Measurements from ENCODE around the gene CNRIP1. TPM values are rescaled to one million over a fixed set of nuclear protein-coding genes. Genes with fewer than 3 reads are reported as not detected.

CNRIP1 gene
- total RNA-seq, 1 experiment from 2014 or later, result not detected

- no peak for TF ChIP-seq TCF7L2 (IDR thresholded peaks at IDR 0.05; ENCODE audit: borderline replicate concordance, extremely low read depth, insufficient read depth, insufficient read length)
- no peak for TF ChIP-seq ZFX (IDR thresholded peaks at IDR 0.05)
These were observed 5.3 kb upstream of the CNRIP1 start (continued) for GRCh38 chr2:68325056-68325455.

DNA sequence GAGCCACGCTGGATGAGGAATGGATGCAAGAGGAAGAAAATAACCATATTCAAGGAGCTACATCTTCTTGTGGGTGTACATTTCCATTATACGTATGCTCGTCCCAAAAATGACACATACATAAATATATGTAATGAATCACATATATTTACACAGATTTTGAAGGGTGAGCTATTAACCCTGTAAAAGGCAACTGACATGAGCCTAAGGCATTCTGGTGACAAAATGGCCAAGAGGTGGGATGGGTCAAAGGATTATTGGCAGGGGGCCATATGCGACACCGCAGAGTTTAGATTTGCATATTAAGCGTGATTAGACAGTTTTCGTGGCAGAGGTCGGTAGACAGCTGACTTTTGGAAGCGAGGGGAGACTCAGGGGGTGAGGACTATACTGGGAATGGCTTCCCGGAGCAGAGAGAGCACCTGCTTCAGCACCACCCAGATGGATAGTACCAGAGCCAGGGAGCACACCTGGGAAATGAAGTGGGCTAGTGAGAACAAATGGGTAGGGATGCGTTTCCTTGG, 431 bp upstream of the CNRIP1 start:
- no peak for TF ChIP-seq FOSL1 (IDR thresholded peaks at IDR 0.05; ENCODE audit: low read depth)
- TF ChIP-seq EGR1 (IDR thresholded peaks at IDR 0.05; ENCODE audit: low read depth), result no peak
- no peak for TF ChIP-seq POLR2AphosphoS5 (IDR thresholded peaks at IDR 0.05; ENCODE audit: low read depth, low read length)
- no peak for TF ChIP-seq POLR2A (IDR thresholded peaks at IDR 0.05; ENCODE audit: borderline replicate concordance, extremely low read depth, insufficient read depth, insufficient read length)
- no peak for TF ChIP-seq ZBTB33 (IDR thresholded peaks at IDR 0.05; ENCODE audit: extremely low read depth, insufficient replicate concordance, low read length)
- TF ChIP-seq, protein P1, sequence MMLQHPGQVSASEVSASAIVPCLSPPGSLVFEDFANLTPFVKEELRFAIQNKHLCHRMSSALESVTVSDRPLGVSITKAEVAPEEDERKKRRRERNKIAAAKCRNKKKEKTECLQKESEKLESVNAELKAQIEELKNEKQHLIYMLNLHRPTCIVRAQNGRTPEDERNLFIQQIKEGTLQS (IDR thresholded peaks at IDR 0.05), result no peak
- TF ChIP-seq REST (IDR thresholded peaks at IDR 0.05; ENCODE audit: low read depth), result peak; percentile 47
- TF ChIP-seq, protein P2, sequence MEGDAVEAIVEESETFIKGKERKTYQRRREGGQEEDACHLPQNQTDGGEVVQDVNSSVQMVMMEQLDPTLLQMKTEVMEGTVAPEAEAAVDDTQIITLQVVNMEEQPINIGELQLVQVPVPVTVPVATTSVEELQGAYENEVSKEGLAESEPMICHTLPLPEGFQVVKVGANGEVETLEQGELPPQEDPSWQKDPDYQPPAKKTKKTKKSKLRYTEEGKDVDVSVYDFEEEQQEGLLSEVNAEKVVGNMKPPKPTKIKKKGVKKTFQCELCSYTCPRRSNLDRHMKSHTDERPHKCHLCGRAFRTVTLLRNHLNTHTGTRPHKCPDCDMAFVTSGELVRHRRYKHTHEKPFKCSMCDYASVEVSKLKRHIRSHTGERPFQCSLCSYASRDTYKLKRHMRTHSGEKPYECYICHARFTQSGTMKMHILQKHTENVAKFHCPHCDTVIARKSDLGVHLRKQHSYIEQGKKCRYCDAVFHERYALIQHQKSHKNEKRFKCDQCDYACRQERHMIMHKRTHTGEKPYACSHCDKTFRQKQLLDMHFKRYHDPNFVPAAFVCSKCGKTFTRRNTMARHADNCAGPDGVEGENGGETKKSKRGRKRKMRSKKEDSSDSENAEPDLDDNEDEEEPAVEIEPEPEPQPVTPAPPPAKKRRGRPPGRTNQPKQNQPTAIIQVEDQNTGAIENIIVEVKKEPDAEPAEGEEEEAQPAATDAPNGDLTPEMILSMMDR (IDR thresholded peaks at IDR 0.05 in 2 of 3, conservative IDR thresholded peaks at IDR 0.05 in 1 of 3; ENCODE audit: borderline replicate concordance in 1 of 3, insufficient read depth in 1 of 3, low read depth in 2 of 3, low read length in 2 of 3), result no peak
- no peak for TF ChIP-seq JUND (IDR thresholded peaks at IDR 0.05)
- Histone ChIP-seq H3K79me2 (ENCODE audit: insufficient read depth, low read length) (no peaks in the 10 kb centered on the region), H3K9me2 (ENCODE audit: insufficient read depth) (no peaks in the 10 kb centered on the region), H3K4me1 (ENCODE audit: control insufficient read depth in 1 of 2, insufficient read depth in 2 of 2, low read length in 2 of 2) (no peaks in the 10 kb centered on the region), H3K9me3 (ENCODE audit: control insufficient read depth in 1 of 2, insufficient read depth in 1 of 2, low read depth in 1 of 2, low read length in 2 of 2) (no peaks in the 10 kb centered on the region), H2AFZ (ENCODE audit: low read depth, low read length, poor library complexity, severe bottlenecking) (no peak overlapping the region), H4K20me1 (ENCODE audit: insufficient read depth) (no peaks in the 10 kb centered on the region), H3K4me3 (replicated peaks in 1 of 2; ENCODE audit: low read depth in 1 of 2, low read length in 2 of 2) (no peak overlapping the region), H3K4me2 (ENCODE audit: low read length) (no peak overlapping the region), H3K36me3 (ENCODE audit: control insufficient read depth in 1 of 2, insufficient read depth in 2 of 2, low read length in 2 of 2) (no peaks in the 10 kb centered on the region), H3K27ac (ENCODE audit: low read depth, low read length) (no peak overlapping the region), H3K9ac (ENCODE audit: low read length) (no peak overlapping the region), H3K27me3 (ENCODE audit: insufficient read depth, low read length) (no peaks in the 10 kb centered on the region)
- CTCF ChIA-PET, result no interaction called here
- ATAC-seq (no peak), DNase-seq (ENCODE audit: low read depth, low spot score) (no peak)
- POLR2A ChIA-PET, result no interaction called here
- intact Hi-C loops (cut with micrococcal nuclease), result no loop called here
- RAD21 ChIA-PET (ENCODE audit: low non-redundant PET in 1 of 2, low total read pairs in 2 of 2, uncharacterized antibody in 2 of 2, unreplicated experiment in 2 of 2), result no interaction called here
- no TSS peak for BruUV-seq (replicated peaks)
